Left lobe of liver (tissue), 2 donors: ENCODE data around the gene EEA1. TPM values are rescaled to one million over a fixed set of nuclear protein-coding genes. Genes with fewer than 3 reads are reported as not detected.
"Not testable (repeated sequence)": the region's sequence is repeated elsewhere in the genome, so short reads cannot be mapped to it uniquely, and the experiment has no call there.

Experiments
- ATAC-seq: fragments of 200-7000 bp; cut with Tn5 transposase; one replicate; pipeline ENCODE4 v1.9.1; 2020; ENCODE audit warnings: mild to moderate bottlenecking, moderate library complexity
- DNase-seq: peaks from one replicate; pipeline ENCODE4 v3.0.0-alpha.2; 2020; ENCODE audit warnings: low spot score
- total RNA-seq: library from RNA; stranded (reverse); gene quantifications from one replicate; pipeline ENCODE4 v1.2.1, GENCODE V29; 2021
- donor health status: DM: no; HTN: no; CAD: no; lungs with moderate emphysema.
- donor health status: DM: no; HTN: yes; CAD: no.

EEA1 gene
- total RNA-seq, 1 donor from 2014 or later, result 12.5 TPM

- ATAC-seq (no peak), DNase-seq (no peak)
These were observed 108.0 kb downstream of the EEA1 start for GRCh38 chr12:92821142-92821541.

DNA sequence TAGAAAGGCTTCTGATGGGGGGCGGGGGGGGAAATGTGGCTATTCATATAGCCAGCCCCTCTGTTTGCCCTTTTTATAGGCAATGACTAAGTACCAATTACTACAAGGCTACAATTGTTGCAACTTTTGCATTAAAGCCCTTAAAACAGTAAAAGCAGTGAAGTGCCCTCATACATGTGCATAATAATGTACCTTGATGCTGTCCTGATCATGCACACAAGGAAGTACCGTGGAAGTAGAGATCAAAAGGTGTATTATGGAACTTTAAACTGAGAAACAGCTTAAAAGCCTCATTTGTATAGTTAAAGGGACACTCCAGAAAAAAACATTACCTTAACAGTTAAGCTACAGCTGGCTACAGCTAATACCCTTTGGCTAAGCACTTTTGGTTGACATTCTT, 114.5 kb downstream of the EEA1 start:
- ATAC-seq, result no peak
- no peak for DNase-seq

DNA sequence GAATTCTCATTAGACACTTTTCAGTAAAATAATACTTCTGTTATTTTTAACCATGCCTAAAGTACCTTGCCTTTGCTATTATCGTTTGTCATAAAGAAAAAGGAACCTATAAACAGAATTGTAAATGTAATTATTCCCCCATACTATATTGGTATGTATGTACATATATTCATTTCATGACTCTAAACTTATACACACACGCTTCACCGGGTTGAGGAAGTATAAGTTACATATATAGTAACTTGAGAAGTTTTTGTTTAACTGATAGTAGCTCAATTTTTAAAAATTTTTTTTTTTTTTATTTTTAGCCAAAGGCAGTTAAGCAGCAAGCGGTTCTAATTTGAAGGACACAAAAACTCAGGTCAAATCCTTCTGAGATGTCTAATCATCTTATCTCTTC, 118.7 kb downstream of the EEA1 start:
- ATAC-seq, result no peak

DNA sequence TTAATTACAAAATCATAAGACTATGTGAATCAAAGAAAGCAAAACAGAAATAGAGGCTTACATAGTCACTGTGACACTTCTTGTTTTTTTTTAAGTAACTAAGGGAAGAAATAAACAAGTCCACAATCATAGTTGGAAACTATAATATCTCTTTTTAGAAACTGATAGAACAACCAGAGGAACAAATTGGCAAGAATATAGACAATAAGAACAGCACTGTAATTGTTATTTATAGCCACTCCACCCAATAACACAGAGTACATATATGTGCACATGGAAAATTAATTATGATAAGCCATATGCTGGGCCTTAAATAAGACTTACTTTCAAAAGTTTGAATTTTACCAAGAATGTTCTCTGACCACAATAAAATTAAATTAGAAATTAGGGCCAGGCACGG, 125.2 kb downstream of the EEA1 start:
- DNase-seq, result no peak
- ATAC-seq, result no peak

More for the DNA sequence above, 118.7 kb downstream of the EEA1 start:
- no peak for DNase-seq

GRCh38 chr12:92802906-92803305, 126.2 kb downstream of the EEA1 start:
- ATAC-seq, result no peak
- no peak for DNase-seq

- DNase-seq, result no peak
- ATAC-seq, result no peak
These were observed 132.4 kb downstream of the EEA1 start for GRCh38 chr12:92796650-92797049.

GRCh38 chr12:92794814-92795213, 134.3 kb downstream of the EEA1 start:
- DNase-seq (no peak), ATAC-seq (no peak)

DNA sequence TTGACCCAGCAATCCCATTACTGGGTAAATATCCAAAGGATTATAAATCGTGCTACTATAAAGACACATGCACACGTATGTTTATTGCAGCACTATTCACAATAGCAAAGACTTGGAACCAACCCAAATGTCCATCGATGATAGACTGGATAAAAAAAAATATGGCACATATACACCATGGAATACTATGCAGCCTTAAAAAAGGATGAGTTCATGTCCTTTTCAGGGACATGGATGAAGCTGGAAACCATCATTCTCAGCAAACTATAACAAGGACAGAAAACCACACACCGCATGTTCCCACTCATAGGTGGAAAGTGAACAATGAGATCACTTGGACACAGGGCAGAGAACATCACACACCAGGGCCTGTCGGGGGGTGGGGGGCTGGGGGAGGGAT, 134.7 kb downstream of the EEA1 start:
- DNase-seq, ATAC-seq: not testable (repeated sequence)

DNA sequence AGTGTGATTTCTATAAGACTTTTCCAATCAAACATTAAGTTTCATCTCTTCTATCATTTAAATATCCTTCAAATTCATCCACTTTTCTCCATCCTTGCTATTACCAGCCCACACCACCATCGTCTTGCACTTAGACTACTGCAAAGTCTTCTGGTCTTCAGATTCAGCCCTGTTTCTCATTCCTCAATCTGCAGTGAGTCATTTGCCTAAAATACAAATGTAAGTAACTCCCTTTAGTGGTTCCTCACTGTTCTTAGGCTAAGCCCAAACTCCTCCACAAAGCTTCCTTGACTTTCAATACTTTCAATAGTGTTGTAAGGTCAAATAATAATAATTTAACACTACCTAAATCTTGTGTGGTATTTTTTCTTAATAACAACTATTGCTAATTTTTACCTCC, 143.1 kb downstream of the EEA1 start:
- ATAC-seq (no peak), DNase-seq (no peak)

DNA sequence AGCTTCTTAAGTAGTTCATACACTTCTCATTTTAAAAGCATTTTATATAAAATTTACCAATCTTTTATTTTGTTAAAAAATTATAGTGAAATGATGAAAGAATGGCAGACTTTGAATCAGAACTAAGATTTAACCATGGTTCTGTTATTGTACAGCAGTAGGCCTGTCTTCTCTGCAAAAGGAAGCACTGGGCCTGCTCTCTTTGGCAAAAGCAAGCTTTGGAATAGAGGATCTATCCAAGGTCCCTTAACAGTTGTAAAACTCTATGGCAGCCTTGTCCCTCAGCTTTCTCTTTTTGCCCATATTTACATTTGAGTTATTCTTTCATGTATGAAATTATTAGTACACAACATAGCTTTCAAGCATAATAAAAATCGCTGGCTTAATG, 143.5 kb downstream of the EEA1 start:
- DNase-seq (no peak), ATAC-seq (no peak)

- DNase-seq, result no peak
These were observed 144.1 kb downstream of the EEA1 start for GRCh38 chr12:92784797-92785562.

GRCh38 chr12:92784356-92784755, 144.7 kb downstream of the EEA1 start:
- no peak for ATAC-seq
- DNase-seq, result no peak

More at GRCh38 chr12:92784797-92785562, 144.1 kb downstream of the EEA1 start:
- peak; percentile 99 for ATAC-seq

- peak; percentile 77 for ATAC-seq
These were observed 149.2 kb downstream of the EEA1 start for GRCh38 chr12:92779902-92780301.

DNA sequence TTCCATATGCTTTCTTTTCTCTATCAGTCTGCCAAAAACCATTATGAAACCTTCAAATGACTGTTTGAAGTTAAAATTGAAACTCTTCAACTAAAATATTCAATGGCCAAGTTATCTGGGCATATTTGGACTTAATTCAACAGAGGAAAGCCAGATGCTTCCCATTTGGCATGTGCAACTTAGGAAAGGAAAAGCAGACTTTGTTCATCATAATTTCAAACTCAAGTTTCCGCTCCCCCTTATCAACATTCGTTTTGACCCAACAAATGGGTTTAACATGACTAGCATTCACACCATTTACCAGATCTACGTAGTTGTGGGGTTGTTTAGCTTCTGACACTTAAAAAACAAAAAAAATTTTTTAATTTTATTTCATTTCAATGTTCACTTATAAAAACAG, 150.6 kb downstream of the EEA1 start:
- no peak for DNase-seq
- no peak for ATAC-seq

More at GRCh38 chr12:92779902-92780301, 149.2 kb downstream of the EEA1 start:
- no peak for DNase-seq

GRCh38 chr12:92775416-92775815, 153.7 kb downstream of the EEA1 start:
- no peak for ATAC-seq
- no peak for DNase-seq

DNA sequence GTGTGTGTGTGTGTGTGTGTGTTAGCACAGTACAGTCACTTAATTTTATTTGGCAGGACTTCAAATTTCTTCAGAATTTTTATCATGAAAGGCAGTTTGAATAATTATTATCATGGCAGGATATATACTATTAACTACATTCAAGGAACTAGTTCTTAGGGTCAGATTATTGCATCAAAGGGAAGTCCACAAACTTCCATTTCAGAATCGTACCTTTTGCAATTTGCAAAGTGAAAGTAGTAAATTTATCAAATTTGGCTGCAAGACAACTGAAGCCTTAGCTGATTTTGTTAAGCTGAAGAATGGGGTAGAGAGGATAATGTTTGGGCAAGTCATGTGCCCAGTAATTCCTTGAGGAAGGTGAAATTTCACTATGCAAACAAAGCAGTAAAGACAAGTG, 158.1 kb downstream of the EEA1 start:
- DNase-seq, result no peak
- peak; percentile 30 for ATAC-seq

DNA sequence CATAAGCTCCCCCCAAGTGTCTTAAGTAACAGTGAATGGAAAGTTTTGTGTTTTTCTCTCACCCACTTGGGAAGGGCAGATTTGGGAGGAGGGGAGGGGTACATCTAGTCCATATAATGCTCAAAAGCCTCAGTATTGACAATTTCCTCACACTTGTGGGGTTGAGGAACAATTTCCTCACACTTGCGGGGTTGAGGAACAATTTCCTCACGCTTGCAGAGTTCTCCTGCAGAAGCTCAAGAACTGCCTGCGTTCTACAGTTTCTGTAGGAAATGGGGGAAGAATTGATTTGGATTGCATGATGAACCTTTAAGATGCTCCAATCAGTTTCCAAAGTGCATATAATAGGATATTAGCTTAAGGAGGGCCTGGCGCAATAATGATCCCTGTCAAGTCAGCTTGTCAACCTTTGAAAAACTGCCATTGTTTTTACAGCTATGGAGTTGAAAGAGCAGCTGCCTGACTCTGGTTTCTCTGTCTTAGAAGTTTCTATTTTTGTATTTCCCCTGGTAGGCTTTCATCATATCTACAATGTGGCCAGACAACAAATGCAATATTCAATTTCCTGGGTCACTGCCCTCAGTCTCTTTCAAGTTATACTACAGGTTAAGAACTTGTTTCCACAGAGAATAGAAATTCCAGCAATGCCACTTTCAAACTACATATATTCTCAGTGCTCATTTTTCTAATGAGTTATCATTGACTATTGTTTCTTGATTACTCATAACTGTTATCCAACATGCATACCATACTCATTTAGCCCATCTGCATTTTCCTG, 159.8 kb downstream of the EEA1 start:
- DNase-seq (no peak), ATAC-seq (peak; percentile 66)

DNA sequence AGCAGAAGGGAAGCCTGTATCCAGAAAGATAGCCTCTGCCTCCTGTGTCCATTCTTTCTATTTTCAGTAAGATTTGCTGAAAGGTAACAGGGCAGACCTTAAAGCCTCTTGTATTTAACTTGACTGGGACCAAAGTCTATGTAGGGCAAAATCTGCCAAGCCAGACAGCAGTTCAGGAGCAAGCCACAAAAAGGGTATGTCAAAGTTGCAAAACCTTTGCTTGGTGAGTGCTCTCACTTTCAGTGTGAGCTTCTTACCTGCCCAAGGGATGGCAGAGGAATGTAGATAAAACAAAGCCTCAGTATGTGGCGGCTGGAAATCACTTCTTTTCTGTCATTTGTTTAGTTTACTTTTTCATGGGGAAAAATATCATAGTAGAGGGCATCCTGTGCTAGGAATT, 163.2 kb downstream of the EEA1 start:
- peak; percentile 86 for ATAC-seq
- no peak for DNase-seq

GRCh38 chr12:92764831-92765230, 164.3 kb downstream of the EEA1 start:
- DNase-seq, result no peak
- no peak for ATAC-seq

DNA sequence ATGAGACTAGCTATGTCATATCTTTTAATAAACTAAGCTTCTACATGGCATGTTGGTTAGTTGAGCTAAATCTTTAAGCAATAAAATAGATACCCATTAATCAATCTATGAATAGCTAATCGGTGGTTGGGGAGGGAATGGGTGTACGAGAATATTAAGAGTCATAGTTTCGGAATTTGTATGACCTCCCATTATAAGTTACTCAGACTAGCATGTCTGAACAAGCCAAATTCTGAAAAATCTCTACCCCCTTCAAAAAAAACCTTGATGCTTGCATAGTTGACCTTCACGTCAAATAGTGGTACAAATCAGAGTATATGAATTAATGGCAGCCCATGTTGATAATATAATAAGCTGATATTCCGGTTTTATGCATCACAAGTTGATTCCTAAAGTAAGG, 166.3 kb downstream of the EEA1 start:
- DNase-seq, result no peak
- no peak for ATAC-seq

- no peak for ATAC-seq
These were observed 169.3 kb downstream of the EEA1 start for GRCh38 chr12:92759634-92760268.

More at GRCh38 chr12:92759634-92760268, 169.3 kb downstream of the EEA1 start:
- no peak for DNase-seq
